NT2/D1 (cell line): ENCODE results near the gene MFSD6.

Experiments used
- SUZ12 ChIP-seq: IDR thresholded peaks from 2 replicates; pipeline ENCODE4 v1.6.1; 2011; ENCODE audit not compliant: insufficient read length, insufficient read depth; ENCODE audit errors: extremely low read depth
- YY1 ChIP-seq: IDR thresholded peaks from 2 replicates; pipeline ENCODE4 v1.6.1; 2011; ENCODE audit not compliant: insufficient read length, insufficient read depth
- ZNF274 ChIP-seq: IDR thresholded peaks from 2 replicates; pipeline ENCODE4 v1.6.1; 2011; ENCODE audit warnings: mild to moderate bottlenecking, low read depth, low read length

GRCh38 chr2:190446193-190446592 lies 38.0 kb downstream of the MFSD6 start:
- no peak for TF ChIP-seq YY1
- TF ChIP-seq ZNF274: no peak
- TF ChIP-seq SUZ12: no peak
